ENCODE results near the gene TUG1. TPM values are rescaled to one million over a fixed set of nuclear protein-coding genes. Genes with fewer than 3 reads are reported as not detected.

Gene TUG1
- total and polyA plus RNA-seq, 11 donors: 19.5 to 48.9 (median 35.8) TPM

DNA sequence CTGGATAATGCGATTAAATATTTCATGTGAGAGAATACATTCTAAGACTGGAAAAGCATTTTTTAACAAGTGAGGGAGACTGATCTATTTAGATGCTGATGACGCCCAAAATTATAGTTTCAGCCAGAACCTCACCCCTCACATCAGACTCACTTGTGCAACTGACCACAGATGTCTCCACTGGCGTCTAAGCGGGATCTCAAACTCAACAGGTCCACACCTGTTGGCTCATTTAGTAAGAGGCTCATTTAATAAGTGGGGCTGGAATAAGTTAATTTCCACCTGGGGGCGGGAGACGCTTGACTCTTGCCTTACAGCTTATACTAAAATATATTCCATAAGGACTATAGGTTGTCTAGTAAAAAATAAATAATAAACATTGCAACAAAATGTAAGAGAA is 48.0 kb upstream of the TUG1 start:
- no peaks in the 10 kb centered on the region for H3K27me3 ChIP-seq
- WGBS, 4 donors: 68 to 78% (median 74%) methylated on average over 6 of the region's 6 CpGs
- TF ChIP-seq, protein P1, sequence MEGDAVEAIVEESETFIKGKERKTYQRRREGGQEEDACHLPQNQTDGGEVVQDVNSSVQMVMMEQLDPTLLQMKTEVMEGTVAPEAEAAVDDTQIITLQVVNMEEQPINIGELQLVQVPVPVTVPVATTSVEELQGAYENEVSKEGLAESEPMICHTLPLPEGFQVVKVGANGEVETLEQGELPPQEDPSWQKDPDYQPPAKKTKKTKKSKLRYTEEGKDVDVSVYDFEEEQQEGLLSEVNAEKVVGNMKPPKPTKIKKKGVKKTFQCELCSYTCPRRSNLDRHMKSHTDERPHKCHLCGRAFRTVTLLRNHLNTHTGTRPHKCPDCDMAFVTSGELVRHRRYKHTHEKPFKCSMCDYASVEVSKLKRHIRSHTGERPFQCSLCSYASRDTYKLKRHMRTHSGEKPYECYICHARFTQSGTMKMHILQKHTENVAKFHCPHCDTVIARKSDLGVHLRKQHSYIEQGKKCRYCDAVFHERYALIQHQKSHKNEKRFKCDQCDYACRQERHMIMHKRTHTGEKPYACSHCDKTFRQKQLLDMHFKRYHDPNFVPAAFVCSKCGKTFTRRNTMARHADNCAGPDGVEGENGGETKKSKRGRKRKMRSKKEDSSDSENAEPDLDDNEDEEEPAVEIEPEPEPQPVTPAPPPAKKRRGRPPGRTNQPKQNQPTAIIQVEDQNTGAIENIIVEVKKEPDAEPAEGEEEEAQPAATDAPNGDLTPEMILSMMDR (IDR thresholded peaks at IDR 0.05): no peak
- no peak for TF ChIP-seq POLR2A (IDR thresholded peaks at IDR 0.05)
- intact Hi-C loops (cut with DNase I): loop anchor here in 8 of 10 donors (1.0 to 10.0 kb wide), 7 partner anchors 156 to 296 kb away; partner anchors contain the start of gene SLC35E4 (in 4 of the 8)
- peak overlapping the region in 2 of 12 donors; percentile 42 to 63 for H3K27ac ChIP-seq
- peaks cover 0 to 24% (median 7%) of the 10 kb centered on the region in 12 donors for H3K4me1 ChIP-seq
- H3K36me3 ChIP-seq: peaks cover 0 to 22% (median 9%) of the 10 kb centered on the region in 9 donors
- H3K4me3 ChIP-seq: peak overlapping the region in 10 of 12 donors; percentile 26 to 60 (median 51)
- peaks cover 0 to 5% (median under 1%) of the 10 kb centered on the region in 12 donors for H3K9me3 ChIP-seq
- DNase-seq (no peak), ATAC-seq (no peak)

DNA sequence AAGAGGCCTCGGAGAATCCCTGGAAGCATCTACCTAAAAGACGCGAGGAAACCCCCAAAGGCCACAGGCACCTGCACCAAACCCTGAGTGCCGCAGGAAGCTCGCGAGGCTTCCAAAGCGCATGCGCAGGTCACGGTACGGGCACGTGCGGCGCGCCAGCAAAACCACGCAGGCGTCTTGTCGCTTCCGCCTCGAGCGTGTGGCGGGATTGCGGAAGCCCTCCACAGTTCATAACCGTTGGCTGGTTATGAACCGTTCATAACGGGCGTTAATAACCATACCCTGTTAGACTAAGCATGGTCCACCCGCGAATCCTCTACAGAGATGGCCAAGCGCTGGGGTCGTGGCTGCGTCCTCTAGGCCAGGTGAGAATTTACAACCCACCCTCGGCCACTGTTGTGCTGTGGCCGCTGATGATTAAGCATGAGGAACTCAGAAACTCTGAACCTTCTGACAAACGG is 46.9 kb upstream of the TUG1 start:
- WGBS, 4 donors: 28 to 73% (median 45%) methylated on average over 28 to 34 of the region's 34 CpGs
- no peaks in the 10 kb centered on the region for H3K9me3 ChIP-seq
- DNase-seq: peak; percentile 57 to 92 (median 69)
- peaks cover 0 to 32% (median 18%) of the 10 kb centered on the region in 9 donors for H3K36me3 ChIP-seq
- H3K27ac ChIP-seq: peak overlapping the region in 4 of 12 donors; percentile 34 to 63 (median 48)
- peak; percentile 39 to 74 (median 66) for ATAC-seq
- intact Hi-C loops (cut with DNase I): loop anchor here in 4 of 10 donors (5.0 to 10.0 kb wide), 3 partner anchors 285 to 297 kb away; partner anchors contain the start of gene SLC35E4 (in 2 of the 4)
- H3K4me1 ChIP-seq: peaks cover 0 to 24% (median 7%) of the 10 kb centered on the region in 12 donors
- no peak for TF ChIP-seq POLR2A (IDR thresholded peaks at IDR 0.05)
- TF ChIP-seq, protein P1 (IDR thresholded peaks at IDR 0.05): no peak
- peak overlapping the region in 11 of 12 donors; percentile 17 to 60 (median 50) for H3K4me3 ChIP-seq
- no peaks in the 10 kb centered on the region for H3K27me3 ChIP-seq

DNA sequence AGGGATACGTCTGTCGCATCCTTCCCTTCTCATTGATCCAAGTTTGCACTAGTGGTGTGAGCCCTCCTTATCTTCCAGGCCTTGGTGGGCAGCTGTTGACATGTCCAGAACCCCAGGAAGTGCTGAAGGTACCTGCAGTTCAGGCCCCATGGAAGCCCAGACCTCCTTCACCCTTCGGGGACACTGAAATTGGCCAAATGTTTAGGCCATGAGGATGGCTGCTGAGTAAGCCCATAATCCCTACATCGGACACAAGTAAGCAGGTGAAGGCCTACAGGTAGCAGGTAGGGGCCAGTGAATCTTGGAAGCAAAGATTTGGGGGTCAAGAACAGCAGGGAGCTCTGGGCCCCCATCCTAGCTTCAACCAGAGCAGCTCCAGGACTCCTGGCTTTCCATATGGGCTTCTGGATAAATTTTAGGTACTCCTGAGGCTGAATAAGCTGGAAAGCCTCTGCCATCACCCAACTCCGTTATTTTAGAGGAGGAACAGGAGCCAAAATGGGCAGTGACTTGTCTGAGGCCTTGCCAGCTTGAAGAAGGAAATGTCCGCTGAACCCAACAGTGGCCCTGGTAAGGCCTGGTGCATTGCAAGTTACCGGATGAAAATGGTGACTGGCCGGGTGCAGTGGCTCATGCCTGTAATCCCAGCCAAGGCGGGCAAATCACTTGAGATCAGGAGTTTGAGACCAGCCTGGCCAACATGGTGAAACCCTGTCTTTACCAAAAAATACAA is 45.7 kb upstream of the TUG1 start:
- Histone ChIP-seq H3K9me3 (no peaks in the 10 kb centered on the region), H3K4me1 (peaks cover 0 to 24% (median 7%) of the 10 kb centered on the region in 12 donors), H3K27me3 (no peaks in the 10 kb centered on the region), H3K27ac (no peak overlapping the region), H3K36me3 (peaks cover 0 to 44% (median 30%) of the 10 kb centered on the region in 9 donors), H3K4me3 (no peak overlapping the region)
- DNase-seq: no peak
- no peak for ATAC-seq
- TF ChIP-seq, protein P1 (IDR thresholded peaks at IDR 0.05): no peak
- no peak for TF ChIP-seq POLR2A (IDR thresholded peaks at IDR 0.05)
- intact Hi-C loops (cut with DNase I): loop anchor here in 4 of 10 donors (5.0 to 10.0 kb wide), 3 partner anchors 286 to 299 kb away; partner anchors contain the start of gene SLC35E4 (in 2 of the 4)
- WGBS, 4 donors: 88 to 92% (median 91%) methylated on average over 9 of the region's 9 CpGs

DNA sequence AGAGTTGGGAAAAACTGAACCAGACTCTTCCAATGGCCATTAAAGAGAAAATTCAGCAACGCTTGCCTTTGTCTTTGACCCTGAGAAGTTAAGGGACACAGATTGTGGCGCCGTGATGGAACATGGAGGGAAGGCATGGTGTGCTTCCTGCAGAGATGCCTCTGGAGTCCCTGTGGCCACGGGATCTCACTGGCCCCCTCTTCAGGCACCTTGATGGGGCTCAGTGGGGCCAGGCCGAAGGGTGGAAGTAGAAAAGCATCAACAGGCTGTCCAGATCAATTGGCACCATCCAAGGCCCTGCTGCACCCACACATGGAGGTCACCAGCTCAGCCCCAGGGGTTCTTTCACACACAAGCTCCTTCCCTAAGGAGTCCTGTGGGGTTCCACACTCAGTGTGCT is 43.4 kb upstream of the TUG1 start:
- ATAC-seq (no peak), DNase-seq (no peak)
- Histone ChIP-seq H3K36me3 (peaks cover 0 to 67% (median 53%) of the 10 kb centered on the region in 9 donors), H3K4me1 (peaks cover 0 to 18% (median 7%) of the 10 kb centered on the region in 12 donors), H3K27ac (no peak overlapping the region), H3K4me3 (no peak overlapping the region), H3K27me3 (no peaks in the 10 kb centered on the region), H3K9me3 (no peaks in the 10 kb centered on the region)
- intact Hi-C loops (cut with DNase I): loop anchor here in 1 of 10 donors (10.0 kb wide), 1 partner anchor 301 kb away; no protein-coding TSS in a partner anchor
- WGBS, 4 donors: 83 to 95% (median 90%) methylated on average over 5 of the region's 5 CpGs
- TF ChIP-seq, protein P1 (IDR thresholded peaks at IDR 0.05): no peak
- TF ChIP-seq POLR2A (IDR thresholded peaks at IDR 0.05): no peak

Measured in heart left ventricle (tissue), 16 donors.